ENCODE measurements around the gene CST4.

GRCh38 chr20:23727016-23727415 is 38.2 kb upstream of the CST4 start:
- no peak for TF ChIP-seq RAD21 (IDR thresholded peaks at IDR 0.05; ENCODE audit: low read depth)
- no peak for TF ChIP-seq USF1 (IDR thresholded peaks at IDR 0.05)
- TF ChIP-seq REST (IDR thresholded peaks at IDR 0.05; ENCODE audit: low read depth), result no peak
- no peak for TF ChIP-seq CREB1 (IDR thresholded peaks at IDR 0.05; ENCODE audit: low read depth)
- no peak for TF ChIP-seq ZBTB7A (IDR thresholded peaks at IDR 0.05; ENCODE audit: low read depth)
- no peak for TF ChIP-seq TAF1 (IDR thresholded peaks at IDR 0.05; ENCODE audit: low read depth)
- TF ChIP-seq NFIC (IDR thresholded peaks at IDR 0.05), result no peak
- no peak for TF ChIP-seq MAX (IDR thresholded peaks at IDR 0.05)
- no peak for TF ChIP-seq EP300 (IDR thresholded peaks at IDR 0.05; ENCODE audit: borderline replicate concordance)
- TF ChIP-seq TCF12 (IDR thresholded peaks at IDR 0.05; ENCODE audit: low read depth), result no peak
- no peak for TF ChIP-seq FOXM1 (IDR thresholded peaks at IDR 0.05; ENCODE audit: borderline replicate concordance, low read depth)
- no peak for TF ChIP-seq YY1 (IDR thresholded peaks at IDR 0.05; ENCODE audit: low read depth)
- TF ChIP-seq EGR1 (IDR thresholded peaks at IDR 0.05), result no peak
